Fibroblast of lung (primary cell): ENCODE results near the gene PDE2A.

Source experiments
- EZH2 ChIP-seq: IDR thresholded peaks from 2 replicates; pipeline ENCODE4 v1.5.1; 2012; ENCODE audit warnings: low read length, control low read depth, mild to moderate bottlenecking; ENCODE audit errors: missing control alignments
- TF ChIP-seq, protein P1 (sequence below), 2 donors: IDR thresholded peaks in 1 of 2; conservative IDR thresholded peaks in 1 of 2; 1 replicate in 1 of 2; 2 replicates in 1 of 2; pipeline ENCODE4 v1.5.1; 2011 to 2012; ENCODE audit warnings: low read length in 2 of 2, control low read depth in 1 of 2, inconsistent platforms in 1 of 2, low read depth in 1 of 2, mild to moderate bottlenecking in 1 of 2

DNA sequence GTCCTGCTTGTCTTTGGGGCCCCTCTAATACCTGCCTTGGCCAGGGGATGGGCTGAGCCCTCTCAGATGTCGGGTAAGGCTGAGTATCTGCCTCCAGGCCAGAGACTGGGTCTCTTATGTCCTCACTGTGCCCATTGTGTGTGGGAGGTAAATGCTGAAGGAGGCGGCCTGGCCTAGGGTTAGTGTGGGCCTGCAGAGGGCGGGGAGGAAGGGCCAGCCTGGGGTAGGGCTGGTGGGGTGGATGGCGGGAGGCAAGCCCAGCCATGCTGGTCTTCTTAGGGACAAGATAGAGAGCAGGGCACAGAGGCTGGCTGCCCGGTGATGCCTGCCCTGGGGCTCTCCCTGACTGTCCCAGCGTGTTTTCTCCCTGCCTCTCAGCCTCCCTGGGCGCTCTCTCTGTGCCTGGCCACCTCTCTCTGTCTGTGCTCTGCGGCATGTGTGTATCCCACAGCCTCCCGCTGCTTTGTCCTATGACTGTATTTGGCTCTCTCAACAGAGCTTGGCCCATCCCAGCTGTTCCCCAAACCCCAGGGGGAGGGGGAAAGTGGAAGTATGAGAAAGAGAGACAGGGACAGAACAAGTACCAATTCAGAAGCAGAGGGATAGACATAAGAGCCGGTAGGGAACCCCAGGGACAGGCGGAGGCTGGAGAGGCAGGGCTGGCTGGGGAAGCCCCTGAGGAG, 57.0 kb downstream of the PDE2A start:
- TF ChIP-seq, protein P1, sequence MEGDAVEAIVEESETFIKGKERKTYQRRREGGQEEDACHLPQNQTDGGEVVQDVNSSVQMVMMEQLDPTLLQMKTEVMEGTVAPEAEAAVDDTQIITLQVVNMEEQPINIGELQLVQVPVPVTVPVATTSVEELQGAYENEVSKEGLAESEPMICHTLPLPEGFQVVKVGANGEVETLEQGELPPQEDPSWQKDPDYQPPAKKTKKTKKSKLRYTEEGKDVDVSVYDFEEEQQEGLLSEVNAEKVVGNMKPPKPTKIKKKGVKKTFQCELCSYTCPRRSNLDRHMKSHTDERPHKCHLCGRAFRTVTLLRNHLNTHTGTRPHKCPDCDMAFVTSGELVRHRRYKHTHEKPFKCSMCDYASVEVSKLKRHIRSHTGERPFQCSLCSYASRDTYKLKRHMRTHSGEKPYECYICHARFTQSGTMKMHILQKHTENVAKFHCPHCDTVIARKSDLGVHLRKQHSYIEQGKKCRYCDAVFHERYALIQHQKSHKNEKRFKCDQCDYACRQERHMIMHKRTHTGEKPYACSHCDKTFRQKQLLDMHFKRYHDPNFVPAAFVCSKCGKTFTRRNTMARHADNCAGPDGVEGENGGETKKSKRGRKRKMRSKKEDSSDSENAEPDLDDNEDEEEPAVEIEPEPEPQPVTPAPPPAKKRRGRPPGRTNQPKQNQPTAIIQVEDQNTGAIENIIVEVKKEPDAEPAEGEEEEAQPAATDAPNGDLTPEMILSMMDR (conservative IDR thresholded peaks at IDR 0.05 in 1 of 2, IDR thresholded peaks at IDR 0.05 in 1 of 2; ENCODE audit: low read depth in 1 of 2, low read length in 2 of 2), result no peak
- TF ChIP-seq EZH2, result no peak
